WTC11 (cell line): ENCODE data around the gene C11orf21. TPM values are rescaled to one million over a fixed set of nuclear protein-coding genes. Genes with fewer than 3 reads are reported as not detected.

ENCODE experiments used
- ATAC-seq: fragments of 200-7000 bp; cut with Tn5 transposase; 2 replicates; pipeline ENCODE4 v1.10.0; 2021; ENCODE audit warnings: mild to moderate bottlenecking, moderate library complexity
- CTCF ChIA-PET: fragments of 300-600 bp; sonication (Branson Sonifier 250); formaldehyde crosslinking; loops from one replicate; lab custom pipeline; 2021; ENCODE audit warnings: antibody characterized with exemption; lab: Charles Lee
- POLR2A ChIA-PET: fragments of 350-600 bp; sonication (Branson Sonifier 250); formaldehyde crosslinking; loops from one replicate; lab custom pipeline; 2021; ENCODE audit warnings: antibody characterized with exemption; lab: Charles Lee
- DNase-seq: peaks from one replicate; pipeline ENCODE4 v3.0.0; 2021; ENCODE audit warnings: low spot score
- H3K27ac Mint-ChIP-seq: 2 replicates; pipeline ENCODE4 v1.8.0; 2021; ENCODE audit warnings: mixed read lengths
- H3K27me3 Mint-ChIP-seq: 2 replicates; pipeline ENCODE4 v1.8.0; 2021; ENCODE audit warnings: low read depth, mild to moderate bottlenecking, moderate library complexity, mixed read lengths
- H3K36me3 Mint-ChIP-seq: 2 replicates; pipeline ENCODE4 v1.8.0; 2021; ENCODE audit warnings: mixed read lengths
- H3K4me1 Mint-ChIP-seq: 2 replicates; pipeline ENCODE4 v1.8.0; 2022; ENCODE audit warnings: mixed read lengths
- H3K4me3 Mint-ChIP-seq: 2 replicates; pipeline ENCODE4 v1.8.0; 2021; ENCODE audit warnings: mild to moderate bottlenecking, moderate library complexity, mixed read lengths
- H3K9me3 Mint-ChIP-seq: 2 replicates; pipeline ENCODE4 v1.8.0; 2021; ENCODE audit warnings: mixed read lengths
- ARID4B ChIP-seq: sonication (generic); formaldehyde crosslinking; IDR thresholded peaks from 2 replicates; pipeline ENCODE4 v1.8.0; 2023; ENCODE audit warnings: missing genetic modification reagents, mild to moderate bottlenecking, borderline replicate concordance
- ATF6 ChIP-seq: sonication (generic); formaldehyde crosslinking; IDR thresholded peaks from 2 replicates; pipeline ENCODE4 v1.8.1; 2023; ENCODE audit warnings: mild to moderate bottlenecking, missing genetic modification reagents
- E2F1 ChIP-seq: sonication (generic); formaldehyde crosslinking; IDR thresholded peaks from 2 replicates; pipeline ENCODE4 v1.8.0; 2022; ENCODE audit warnings: mild to moderate bottlenecking, missing genetic modification reagents
- EMX1 ChIP-seq: fragments of 250-450 bp; sonication (Bioruptor Pico); IDR thresholded peaks from 2 replicates; pipeline ENCODE4 v1.8.0; 2021; ENCODE audit warnings: mild to moderate bottlenecking
- ESRRA ChIP-seq: sonication (generic); formaldehyde crosslinking; IDR thresholded peaks from 2 replicates; pipeline ENCODE4 v1.8.1; 2022; ENCODE audit warnings: mild to moderate bottlenecking, missing genetic modification reagents, borderline replicate concordance
- MXD4 ChIP-seq: fragments of 250-450 bp; sonication (Bioruptor Pico); IDR thresholded peaks from 2 replicates; pipeline ENCODE4 v1.8.0; 2021; ENCODE audit warnings: mild to moderate bottlenecking, moderate library complexity, borderline replicate concordance
- NFATC4 ChIP-seq: fragments of 250-450 bp; sonication (Bioruptor Pico); IDR thresholded peaks from 2 replicates; pipeline ENCODE4 v1.9.0; 2021; ENCODE audit warnings: mild to moderate bottlenecking
- ZNF219 ChIP-seq: sonication (generic); formaldehyde crosslinking; IDR thresholded peaks from 2 replicates; pipeline ENCODE4 v1.8.0; 2023; ENCODE audit warnings: missing genetic modification reagents, mild to moderate bottlenecking, borderline replicate concordance
- ZNF263 ChIP-seq: sonication (generic); formaldehyde crosslinking; IDR thresholded peaks from 2 replicates; pipeline ENCODE4 v1.8.1; 2022; ENCODE audit warnings: low read depth, mild to moderate bottlenecking, moderate library complexity, missing genetic modification reagents
- ZNF671 ChIP-seq: fragments of 250-450 bp; sonication (Bioruptor Pico); IDR thresholded peaks from 2 replicates; pipeline ENCODE4 v1.8.0; 2021; ENCODE audit warnings: mild to moderate bottlenecking
- total RNA-seq: library from RNA; stranded (reverse); gene quantifications from 3 replicates; pipeline ENCODE4 v1.2.3, GENCODE V29; 2021

The C11orf21 gene
- total RNA-seq, 1 experiment from 2014 or later, result 0.24 TPM

- Mint-ChIP-seq H3K4me3 (no peak overlapping the region), H3K27ac (no peak overlapping the region), H3K4me1 (peaks cover 4% of the 10 kb centered on the region), H3K36me3 (no peaks in the 10 kb centered on the region), H3K9me3 (no peaks in the 10 kb centered on the region), H3K27me3 (no peaks in the 10 kb centered on the region)
- CTCF ChIA-PET, result interaction anchor here (0.6 to 11.0 kb wide), 9 partner anchors 12 to 313 kb away, joined by 3 to 398 read pairs (median 24); partner anchors contain the start of genes CD81 and TSSC4
- POLR2A ChIA-PET, result no interaction called here
- ATAC-seq (no peak), DNase-seq (no peak)
- TF ChIP-seq ZNF219 (CRISPR knock-in tag) (no peak), ZNF263 (CRISPR knock-in tag) (peak; percentile 41; the same call in 1 of the 2 replicates), MXD4 (CRISPR knock-in tag) (no peak), ATF6 (no peak), EMX1 (CRISPR knock-in tag) (no peak)
These were observed 5.3 kb upstream of the C11orf21 start for GRCh38 chr11:2306877-2307500.

- H3K27me3 Mint-ChIP-seq, result no peaks in the 10 kb centered on the region
- no peak overlapping the region for H3K27ac Mint-ChIP-seq
- CTCF ChIA-PET, result interaction anchor here (0.6 to 11.0 kb wide), 16 partner anchors 11 to 313 kb away, joined by 3 to 398 read pairs (median 12); partner anchors contain the start of genes CD81 and TSSC4
- ATAC-seq, result no peak
- no peaks in the 10 kb centered on the region for H3K9me3 Mint-ChIP-seq
- TF ChIP-seq ARID4B (CRISPR knock-in tag), result no peak
- no peak for TF ChIP-seq ZNF671 (CRISPR knock-in tag)
- TF ChIP-seq MXD4 (CRISPR knock-in tag), result no peak
- no peak for TF ChIP-seq E2F1 (CRISPR knock-in tag)
- no peak for TF ChIP-seq NFATC4
- no peak for TF ChIP-seq ATF6
- TF ChIP-seq ESRRA (CRISPR knock-in tag), result no peak
- TF ChIP-seq, all 79 proteins: peak for 0
- no peaks in the 10 kb centered on the region for H3K36me3 Mint-ChIP-seq
- POLR2A ChIA-PET, result no interaction called here
- no peak overlapping the region for H3K4me3 Mint-ChIP-seq
- peaks cover 4% of the 10 kb centered on the region for H3K4me1 Mint-ChIP-seq
- DNase-seq, result no peak
These were observed 4.7 kb upstream of the C11orf21 start for GRCh38 chr11:2306452-2306823.
